ENCODE measurements around the gene AKR1B15. TPM values are rescaled to one million over a fixed set of nuclear protein-coding genes. Genes with fewer than 3 reads are reported as not detected.

AKR1B15 gene
- total RNA-seq, 2 donors from 2014 or later = 0.52 TPM; not detected in 1

DNA sequence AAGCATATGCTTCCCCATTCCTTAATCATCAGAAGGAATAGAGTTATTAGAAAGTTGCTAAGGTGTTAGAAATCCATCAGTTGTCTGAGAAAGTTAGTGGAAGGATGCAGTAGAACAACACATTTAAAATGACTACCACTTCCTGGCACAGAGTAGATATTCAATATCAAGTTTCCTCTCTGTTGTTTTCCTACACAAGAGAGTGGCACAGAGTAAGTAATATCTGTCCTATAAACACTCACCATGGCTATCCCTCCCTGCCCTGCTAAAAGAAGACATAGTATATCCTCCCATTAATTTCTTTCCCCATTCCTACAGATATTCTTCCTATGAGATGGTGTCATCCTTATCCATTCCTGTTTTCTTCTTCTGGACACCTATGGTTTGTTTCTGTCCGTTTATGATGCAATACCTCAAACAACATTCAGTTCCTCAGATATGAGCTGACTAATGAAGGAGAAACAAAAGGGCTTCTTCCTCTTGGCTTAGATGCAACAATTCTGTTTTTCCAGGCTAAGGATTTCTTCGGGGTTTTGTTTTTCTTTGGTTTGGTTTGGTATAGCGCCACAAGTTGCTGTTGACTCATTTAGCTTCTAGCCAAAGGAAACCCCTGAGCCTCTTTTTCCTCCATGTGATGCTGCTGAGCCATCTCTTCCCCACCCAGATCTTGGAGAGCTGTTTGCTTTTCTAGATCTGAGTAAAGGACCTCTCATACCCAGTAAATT is 64.9 kb downstream of the AKR1B15 start:
- ATAC-seq = no peak
- WGBS, 2 donors = 32 to 38% methylated on average over 3 of the region's 3 CpGs
- intact Hi-C loops (cut with DNase I) = no loop called here
- Histone ChIP-seq H3K27me3 (no peaks in the 10 kb centered on the region), H3K36me3 (replicated peaks in 1 of 2; ENCODE audit: insufficient read depth in 1 of 2, low read depth in 2 of 2) (no peaks in the 10 kb centered on the region), H3K4me3 (no peak overlapping the region), H3K9me3 (no peaks in the 10 kb centered on the region), H3K4me1 (no peaks in the 10 kb centered on the region), H3K27ac (no peak overlapping the region)
- TF ChIP-seq CTCF (IDR thresholded peaks at IDR 0.05) (no peak), POLR2A (IDR thresholded peaks at IDR 0.05) (no peak)
- peak in 1 of 4 donors; percentile 23 for DNase-seq

DNA sequence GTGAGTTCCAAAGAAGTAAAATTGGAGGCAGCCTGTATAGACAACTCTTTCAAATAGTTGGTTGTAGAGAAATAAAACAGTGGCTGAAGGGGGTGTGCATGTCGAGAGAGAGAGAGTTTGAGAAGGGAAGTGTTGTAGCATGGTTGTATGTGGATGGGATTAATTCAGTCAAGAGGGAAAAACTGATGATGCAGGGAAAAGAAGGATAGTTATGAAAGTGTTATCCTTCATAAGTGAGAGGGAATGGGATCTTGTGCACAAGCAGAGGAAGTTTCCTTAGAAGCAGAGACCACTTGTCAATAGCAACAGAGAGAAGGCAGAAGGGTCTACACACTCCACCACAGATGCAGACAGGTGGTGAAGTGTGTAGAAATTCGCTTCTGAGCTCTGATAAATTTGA is 67.7 kb downstream of the AKR1B15 start:
- no peak for ATAC-seq
- Histone ChIP-seq H3K27ac (no peak overlapping the region), H3K9me3 (no peaks in the 10 kb centered on the region), H3K36me3 (replicated peaks in 1 of 2; ENCODE audit: insufficient read depth in 1 of 2, low read depth in 2 of 2) (no peaks in the 10 kb centered on the region), H3K4me3 (no peak overlapping the region), H3K27me3 (no peaks in the 10 kb centered on the region), H3K4me1 (no peaks in the 10 kb centered on the region)
- intact Hi-C loops (cut with DNase I) = no loop called here
- DNase-seq = no peak
- TF ChIP-seq POLR2A (IDR thresholded peaks at IDR 0.05) = no peak
- TF ChIP-seq CTCF (IDR thresholded peaks at IDR 0.05) = no peak
- 67 to 68% methylated on average over 2 of the region's 2 CpGs for WGBS, 2 donors

- Histone ChIP-seq H3K4me1 (no peaks in the 10 kb centered on the region), H3K9me3 (no peaks in the 10 kb centered on the region), H3K4me3 (no peak overlapping the region), H3K27me3 (no peaks in the 10 kb centered on the region), H3K27ac (no peak overlapping the region), H3K36me3 (replicated peaks in 1 of 2; ENCODE audit: insufficient read depth in 1 of 2, low read depth in 2 of 2) (no peaks in the 10 kb centered on the region)
- intact Hi-C loops (cut with DNase I) = no loop called here
- ATAC-seq = no peak
- 58 to 60% methylated on average over 5 of the region's 5 CpGs for WGBS, 2 donors
- TF ChIP-seq POLR2A (IDR thresholded peaks at IDR 0.05) = no peak
- no peak for TF ChIP-seq CTCF (IDR thresholded peaks at IDR 0.05)
- no peak for DNase-seq
Observed at GRCh38 chr7:134618756-134619530, 70.0 kb downstream of the AKR1B15 start.

DNA sequence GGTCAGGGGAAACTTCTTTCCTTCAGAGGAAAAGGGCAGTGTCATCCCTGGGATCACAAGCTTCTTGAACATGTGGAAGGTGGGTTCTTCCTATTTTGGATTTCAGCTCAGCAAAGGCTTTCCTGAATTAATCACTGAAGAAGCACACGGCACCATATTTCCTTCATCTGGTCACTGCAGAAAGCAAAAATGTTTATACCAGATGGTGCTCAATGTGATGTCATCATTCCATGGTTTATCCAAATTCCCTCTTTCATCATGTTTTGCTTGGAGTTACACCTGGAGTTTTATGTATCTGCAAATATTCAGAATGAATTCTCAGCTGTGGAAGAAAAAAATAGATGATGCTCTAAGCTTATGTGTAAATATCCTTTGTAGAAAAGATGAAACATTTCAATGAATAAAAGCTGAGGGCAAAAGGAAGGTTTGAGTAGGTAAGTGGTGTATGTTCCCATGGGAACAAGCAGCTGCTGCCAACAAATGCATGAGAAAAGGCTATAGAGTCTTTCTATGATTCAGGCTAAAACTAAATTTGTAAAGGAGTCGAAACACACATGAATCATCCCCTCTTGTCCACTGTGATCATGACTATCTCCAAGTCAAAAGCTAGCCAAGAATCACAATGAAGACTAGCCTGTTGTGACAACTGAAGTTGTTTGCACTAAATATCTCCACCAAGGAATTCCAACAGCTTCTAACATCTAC is 70.9 kb downstream of the AKR1B15 start:
- intact Hi-C loops (cut with DNase I) = no loop called here
- no peak for TF ChIP-seq CTCF (IDR thresholded peaks at IDR 0.05)
- TF ChIP-seq POLR2A (IDR thresholded peaks at IDR 0.05) = no peak
- no peak for ATAC-seq
- H3K36me3 ChIP-seq (replicated peaks in 1 of 2; ENCODE audit: insufficient read depth in 1 of 2, low read depth in 2 of 2) = no peaks in the 10 kb centered on the region
- H3K4me1 ChIP-seq = no peaks in the 10 kb centered on the region
- DNase-seq = no peak
- H3K9me3 ChIP-seq = no peaks in the 10 kb centered on the region
- H3K27ac ChIP-seq = no peak overlapping the region
- 57 to 60% methylated on average over 2 of the region's 2 CpGs for WGBS, 2 donors
- H3K4me3 ChIP-seq = no peak overlapping the region
- no peaks in the 10 kb centered on the region for H3K27me3 ChIP-seq
